ENCODE measurements around the gene TRIO.

TRIO gene

DNA sequence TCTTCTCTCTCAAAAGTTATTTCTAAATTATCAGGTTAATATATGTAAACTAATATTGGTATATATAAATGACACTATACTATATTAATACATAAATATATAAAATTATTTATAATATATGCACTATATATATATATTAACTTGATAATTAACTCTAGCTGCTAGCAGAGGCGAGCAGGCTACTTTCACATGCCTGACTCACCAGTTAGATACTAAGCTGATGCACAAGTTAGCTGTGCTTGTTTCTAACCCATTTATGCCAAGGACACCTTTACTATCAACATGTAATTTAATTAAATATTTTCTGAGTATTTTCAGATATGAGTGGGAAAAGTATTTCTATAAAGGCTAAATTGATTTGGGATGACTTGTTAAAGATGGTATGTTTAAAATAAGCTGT is 70.1 kb downstream of the TRIO start:
- Histone ChIP-seq H3K9me3 (no peaks in the 10 kb centered on the region), H3K4me3 (ENCODE audit: low read depth in 1 of 2, low read length in 1 of 2) (no peak overlapping the region), H3K27ac (no peak overlapping the region), H3K36me3 (no peaks in the 10 kb centered on the region), H3K4me1 (ENCODE audit: control insufficient read depth in 1 of 2, insufficient read depth in 1 of 2, low read depth in 1 of 2, low read length in 1 of 2) (peaks cover 16 to 28% of the 10 kb centered on the region in 2 experiments), H3K27me3 (no peaks in the 10 kb centered on the region)
- TF ChIP-seq, protein P1, sequence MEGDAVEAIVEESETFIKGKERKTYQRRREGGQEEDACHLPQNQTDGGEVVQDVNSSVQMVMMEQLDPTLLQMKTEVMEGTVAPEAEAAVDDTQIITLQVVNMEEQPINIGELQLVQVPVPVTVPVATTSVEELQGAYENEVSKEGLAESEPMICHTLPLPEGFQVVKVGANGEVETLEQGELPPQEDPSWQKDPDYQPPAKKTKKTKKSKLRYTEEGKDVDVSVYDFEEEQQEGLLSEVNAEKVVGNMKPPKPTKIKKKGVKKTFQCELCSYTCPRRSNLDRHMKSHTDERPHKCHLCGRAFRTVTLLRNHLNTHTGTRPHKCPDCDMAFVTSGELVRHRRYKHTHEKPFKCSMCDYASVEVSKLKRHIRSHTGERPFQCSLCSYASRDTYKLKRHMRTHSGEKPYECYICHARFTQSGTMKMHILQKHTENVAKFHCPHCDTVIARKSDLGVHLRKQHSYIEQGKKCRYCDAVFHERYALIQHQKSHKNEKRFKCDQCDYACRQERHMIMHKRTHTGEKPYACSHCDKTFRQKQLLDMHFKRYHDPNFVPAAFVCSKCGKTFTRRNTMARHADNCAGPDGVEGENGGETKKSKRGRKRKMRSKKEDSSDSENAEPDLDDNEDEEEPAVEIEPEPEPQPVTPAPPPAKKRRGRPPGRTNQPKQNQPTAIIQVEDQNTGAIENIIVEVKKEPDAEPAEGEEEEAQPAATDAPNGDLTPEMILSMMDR (IDR thresholded peaks at IDR 0.05): no peak

DNA sequence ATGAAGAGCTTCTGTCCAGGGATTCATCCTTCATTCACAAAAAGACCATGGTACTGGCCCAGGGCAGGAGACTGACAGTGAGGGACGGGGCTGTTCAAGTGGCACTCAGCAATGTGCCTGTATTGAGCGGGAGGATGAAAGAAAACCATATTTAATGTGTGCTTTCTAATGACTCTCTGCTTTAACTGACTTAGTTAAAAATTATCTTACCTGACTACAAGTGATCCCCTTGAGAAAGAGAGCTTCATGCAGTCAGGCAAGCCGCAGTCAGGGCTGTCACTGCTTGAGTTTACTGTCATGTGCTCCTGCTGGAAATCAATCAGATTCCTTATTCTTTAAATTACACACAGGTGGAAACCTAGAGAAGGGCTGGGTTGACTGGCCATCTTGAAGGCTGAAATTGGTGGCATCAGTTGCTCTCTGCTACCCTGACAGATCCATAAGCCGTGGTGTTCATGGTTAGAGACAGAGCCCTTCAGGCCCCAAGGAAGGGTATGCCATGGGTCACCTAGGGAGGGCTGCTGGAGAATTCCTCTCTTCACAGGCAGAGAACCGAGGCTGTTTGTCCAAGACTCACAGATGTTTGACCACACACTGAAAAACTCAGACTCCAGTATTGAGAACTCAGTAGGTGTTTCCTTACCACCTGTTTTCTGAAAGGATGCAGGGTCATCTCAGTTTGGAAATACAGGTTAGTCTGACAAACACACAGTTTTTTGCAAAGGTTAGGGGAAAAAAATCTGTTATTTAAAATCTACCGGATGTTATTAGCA is 70.9 kb downstream of the TRIO start:
- Histone ChIP-seq H3K27ac (no peak overlapping the region), H3K9me3 (no peaks in the 10 kb centered on the region), H3K4me1 (ENCODE audit: control insufficient read depth in 1 of 2, insufficient read depth in 1 of 2, low read depth in 1 of 2, low read length in 1 of 2) (peaks cover 13 to 21% of the 10 kb centered on the region in 2 experiments), H3K36me3 (no peaks in the 10 kb centered on the region), H3K27me3 (no peaks in the 10 kb centered on the region), H3K4me3 (ENCODE audit: low read depth in 1 of 2, low read length in 1 of 2) (no peak overlapping the region)
- TF ChIP-seq, protein P1 (IDR thresholded peaks at IDR 0.05): no peak

DNA sequence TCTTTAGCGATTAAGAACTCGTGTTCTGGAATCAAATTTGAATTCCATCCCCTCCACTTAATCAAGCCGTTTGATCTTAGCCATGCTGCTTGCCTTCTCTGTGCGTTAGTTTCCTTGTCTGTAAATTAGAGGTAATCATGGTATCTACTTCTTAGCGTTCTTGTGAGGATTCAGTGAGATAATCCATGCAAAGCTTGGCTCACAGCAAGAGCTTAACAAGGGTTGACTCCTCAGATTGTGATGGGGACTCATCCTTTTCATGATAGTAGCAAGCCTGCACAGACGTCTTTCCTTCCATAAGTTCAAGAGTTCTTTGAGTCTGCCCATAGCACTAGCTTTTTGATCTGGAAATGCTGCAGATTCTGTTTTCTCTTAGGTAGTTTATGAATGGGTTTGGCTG is 72.8 kb downstream of the TRIO start:
- H3K4me3 ChIP-seq (ENCODE audit: low read depth in 1 of 2, low read length in 1 of 2): no peak overlapping the region
- H3K36me3 ChIP-seq: no peaks in the 10 kb centered on the region
- H3K27me3 ChIP-seq: no peaks in the 10 kb centered on the region
- no peaks in the 10 kb centered on the region for H3K9me3 ChIP-seq
- no peak overlapping the region for H3K27ac ChIP-seq
- peaks cover 9 to 20% of the 10 kb centered on the region in 2 experiments for H3K4me1 ChIP-seq (ENCODE audit: control insufficient read depth in 1 of 2, insufficient read depth in 1 of 2, low read depth in 1 of 2, low read length in 1 of 2)
- TF ChIP-seq, protein P1 (IDR thresholded peaks at IDR 0.05): no peak

DNA sequence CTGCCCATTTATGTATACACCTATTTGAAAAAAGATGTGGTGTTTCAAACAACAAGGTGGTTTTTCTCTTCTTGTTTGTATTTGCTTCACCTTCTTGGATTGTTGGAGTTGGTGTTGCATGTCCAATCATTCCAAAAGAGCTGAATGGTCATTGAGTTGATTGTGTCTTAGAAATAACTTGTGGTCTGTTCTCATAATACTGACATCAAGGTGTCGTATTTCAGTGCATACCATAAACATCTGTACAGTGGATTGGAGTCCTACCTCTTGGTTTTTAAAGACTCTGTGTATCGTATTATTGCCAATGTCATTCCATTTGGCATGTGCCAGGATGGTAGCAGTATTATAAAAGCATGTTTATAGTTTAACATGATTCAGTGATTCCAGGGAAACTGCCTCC is 73.2 kb downstream of the TRIO start:
- Histone ChIP-seq H3K36me3 (no peaks in the 10 kb centered on the region), H3K9me3 (no peaks in the 10 kb centered on the region), H3K4me3 (ENCODE audit: low read depth in 1 of 2, low read length in 1 of 2) (no peak overlapping the region), H3K4me1 (ENCODE audit: control insufficient read depth in 1 of 2, insufficient read depth in 1 of 2, low read depth in 1 of 2, low read length in 1 of 2) (peaks cover 9 to 20% of the 10 kb centered on the region in 2 experiments), H3K27ac (no peak overlapping the region), H3K27me3 (no peaks in the 10 kb centered on the region)
- TF ChIP-seq, protein P1 (IDR thresholded peaks at IDR 0.05): no peak

DNA sequence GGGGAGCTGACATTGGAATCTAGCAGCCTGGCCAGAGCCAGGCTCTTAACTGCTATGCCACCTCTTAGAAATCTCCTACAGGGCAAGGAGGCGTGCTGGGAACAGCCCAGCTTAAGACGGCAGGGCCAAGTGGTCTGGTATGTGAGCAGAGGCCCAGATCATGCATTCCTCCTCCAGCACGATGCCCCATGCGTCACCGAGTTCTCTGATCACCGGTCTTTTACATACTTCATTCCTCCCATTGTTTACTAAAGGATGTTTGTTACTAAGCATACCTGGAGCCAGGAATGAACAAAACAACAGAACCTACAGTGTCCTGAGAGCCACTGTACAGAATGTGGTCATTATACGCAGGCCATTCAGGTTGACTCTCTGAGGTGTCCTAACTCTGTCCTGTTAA is 73.8 kb downstream of the TRIO start:
- no peak overlapping the region for H3K27ac ChIP-seq
- no peaks in the 10 kb centered on the region for H3K9me3 ChIP-seq

More for the DNA sequence above, 73.8 kb downstream of the TRIO start:
- Histone ChIP-seq H3K36me3 (no peaks in the 10 kb centered on the region), H3K27me3 (no peaks in the 10 kb centered on the region), H3K4me3 (ENCODE audit: low read depth in 1 of 2, low read length in 1 of 2) (no peak overlapping the region), H3K4me1 (ENCODE audit: control insufficient read depth in 1 of 2, insufficient read depth in 1 of 2, low read depth in 1 of 2, low read length in 1 of 2) (peaks cover 9 to 18% of the 10 kb centered on the region in 2 experiments)
- TF ChIP-seq, protein P1 (IDR thresholded peaks at IDR 0.05): no peak

Measured in neutrophil (primary cell).